H1 (cell line): ENCODE results near the gene INSYN2A. TPM values are rescaled to one million over a fixed set of nuclear protein-coding genes. Genes with fewer than 3 reads are reported as not detected.

Experiments
- CHD7 ChIP-seq: fragments of 300-600 bp; sonication (generic); IDR thresholded peaks from 2 replicates; pipeline ENCODE4 v1.7.1; 2012; ENCODE audit warnings: low read length, moderate library complexity, mild to moderate bottlenecking, inconsistent platforms; ENCODE audit not compliant: insufficient replicate concordance
- CTBP2 ChIP-seq: IDR thresholded peaks from 2 replicates; pipeline ENCODE4 v1.7.0; 2011; ENCODE audit warnings: borderline replicate concordance, mild to moderate bottlenecking, moderate library complexity, mixed read lengths, low read length; ENCODE audit not compliant: insufficient read depth, insufficient read length
- E2F6 ChIP-seq: IDR thresholded peaks from 2 replicates; pipeline ENCODE4 v1.6.1; 2012; ENCODE audit warnings: inconsistent platforms
- HDAC6 ChIP-seq: IDR thresholded peaks from one replicate; pipeline ENCODE4 v1.7.1; 2012; ENCODE audit warnings: low read depth, mild to moderate bottlenecking, inconsistent platforms, low read length, moderate library complexity
- SRF ChIP-seq: IDR thresholded peaks from 2 replicates; pipeline ENCODE4 v1.6.1; 2011; ENCODE audit warnings: mild to moderate bottlenecking, low read depth, low read length, moderate library complexity
- TAF7 ChIP-seq: optimal IDR thresholded peaks from 2 replicates; pipeline ENCODE3; 2011; ENCODE audit warnings: low read depth, mild to moderate bottlenecking, inconsistent platforms, low read length, moderate library complexity, borderline replicate concordance
- polyA plus RNA-seq, 7 experiments: library from polyadenylated mRNA; depleted of rRNA in 3 of 7; stranded (reverse) in 5 of 7; unstranded in 2 of 7; fragments of >200 nt in 5 of 7; fragments of 200-250 nt in 2 of 7; gene quantifications; 1 replicate in 5 of 7; 2 replicates in 1 of 7; 4 replicates in 1 of 7; pipeline versions ENCODE4 v1.2.1 to v1.2.3, GENCODE V29; 2011 to 2013; ENCODE audit warnings: missing spikeins in 2 of 7, mixed read lengths in 2 of 7
- total RNA-seq: library from RNA; stranded (reverse); fragmentation: NEBNext Ultra II Directional; extraction: Animal tissue kit (Norgen Biotek cat#: 25700); gene quantifications from 2 replicates; pipeline ENCODE4 v1.2.1, GENCODE V29; 2021

INSYN2A gene
- total and polyA plus RNA-seq, 2 of the 8 experiments (the other 6 are each of a cell fraction or from before 2014, with no cell fraction given), result 0.11 to 0.19 TPM

- TF ChIP-seq CHD7 (no peak), CTBP2 (no peak), TAF7 (no peak), SRF (no peak), E2F6 (no peak), HDAC6 (no peak)
Measured at GRCh38 chr10:127148066-127148932, 48.1 kb downstream of the INSYN2A start (continued).
